ENCODE measurements around the gene MAPRE2. TPM values are rescaled to one million over a fixed set of nuclear protein-coding genes. Genes with fewer than 3 reads are reported as not detected.

MAPRE2 gene
- total RNA-seq, 4 donors from 2014 or later, result 16.5 to 50.3 (median 21.2) TPM

DNA sequence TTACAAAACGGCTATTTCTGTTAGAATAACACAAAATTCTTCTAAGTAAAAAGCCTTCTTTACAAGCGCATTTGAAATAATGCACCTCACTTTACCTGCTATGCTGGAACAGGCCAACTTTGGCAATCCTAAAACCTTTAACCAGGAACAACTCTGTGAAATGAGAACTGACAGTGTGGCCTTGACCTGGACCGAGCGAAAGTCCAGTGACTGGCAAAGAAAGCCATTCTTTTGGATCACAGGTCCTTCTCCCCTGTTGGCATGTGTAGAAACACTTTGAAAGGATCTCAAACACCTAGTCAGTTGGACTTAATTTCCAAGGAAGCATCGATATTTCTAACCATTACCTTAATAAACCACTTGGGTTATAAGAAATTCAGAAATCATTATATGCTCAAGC lies 21.2 kb downstream of the MAPRE2 start:
- TF ChIP-seq, protein P1, sequence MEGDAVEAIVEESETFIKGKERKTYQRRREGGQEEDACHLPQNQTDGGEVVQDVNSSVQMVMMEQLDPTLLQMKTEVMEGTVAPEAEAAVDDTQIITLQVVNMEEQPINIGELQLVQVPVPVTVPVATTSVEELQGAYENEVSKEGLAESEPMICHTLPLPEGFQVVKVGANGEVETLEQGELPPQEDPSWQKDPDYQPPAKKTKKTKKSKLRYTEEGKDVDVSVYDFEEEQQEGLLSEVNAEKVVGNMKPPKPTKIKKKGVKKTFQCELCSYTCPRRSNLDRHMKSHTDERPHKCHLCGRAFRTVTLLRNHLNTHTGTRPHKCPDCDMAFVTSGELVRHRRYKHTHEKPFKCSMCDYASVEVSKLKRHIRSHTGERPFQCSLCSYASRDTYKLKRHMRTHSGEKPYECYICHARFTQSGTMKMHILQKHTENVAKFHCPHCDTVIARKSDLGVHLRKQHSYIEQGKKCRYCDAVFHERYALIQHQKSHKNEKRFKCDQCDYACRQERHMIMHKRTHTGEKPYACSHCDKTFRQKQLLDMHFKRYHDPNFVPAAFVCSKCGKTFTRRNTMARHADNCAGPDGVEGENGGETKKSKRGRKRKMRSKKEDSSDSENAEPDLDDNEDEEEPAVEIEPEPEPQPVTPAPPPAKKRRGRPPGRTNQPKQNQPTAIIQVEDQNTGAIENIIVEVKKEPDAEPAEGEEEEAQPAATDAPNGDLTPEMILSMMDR (IDR thresholded peaks at IDR 0.05), result no peak
- TF ChIP-seq POLR2A (IDR thresholded peaks at IDR 0.05), result no peak
- no peaks in the 10 kb centered on the region for H3K36me3 ChIP-seq
- peaks cover 0 to 11% (median 0%) of the 10 kb centered on the region in 4 donors for H3K4me1 ChIP-seq
- H3K9me3 ChIP-seq, result no peaks in the 10 kb centered on the region
- DNase-seq, result no peak
- H3K27ac ChIP-seq, result no peak overlapping the region
- H3K4me3 ChIP-seq, result no peak overlapping the region
- H3K27me3 ChIP-seq, result no peaks in the 10 kb centered on the region

DNA sequence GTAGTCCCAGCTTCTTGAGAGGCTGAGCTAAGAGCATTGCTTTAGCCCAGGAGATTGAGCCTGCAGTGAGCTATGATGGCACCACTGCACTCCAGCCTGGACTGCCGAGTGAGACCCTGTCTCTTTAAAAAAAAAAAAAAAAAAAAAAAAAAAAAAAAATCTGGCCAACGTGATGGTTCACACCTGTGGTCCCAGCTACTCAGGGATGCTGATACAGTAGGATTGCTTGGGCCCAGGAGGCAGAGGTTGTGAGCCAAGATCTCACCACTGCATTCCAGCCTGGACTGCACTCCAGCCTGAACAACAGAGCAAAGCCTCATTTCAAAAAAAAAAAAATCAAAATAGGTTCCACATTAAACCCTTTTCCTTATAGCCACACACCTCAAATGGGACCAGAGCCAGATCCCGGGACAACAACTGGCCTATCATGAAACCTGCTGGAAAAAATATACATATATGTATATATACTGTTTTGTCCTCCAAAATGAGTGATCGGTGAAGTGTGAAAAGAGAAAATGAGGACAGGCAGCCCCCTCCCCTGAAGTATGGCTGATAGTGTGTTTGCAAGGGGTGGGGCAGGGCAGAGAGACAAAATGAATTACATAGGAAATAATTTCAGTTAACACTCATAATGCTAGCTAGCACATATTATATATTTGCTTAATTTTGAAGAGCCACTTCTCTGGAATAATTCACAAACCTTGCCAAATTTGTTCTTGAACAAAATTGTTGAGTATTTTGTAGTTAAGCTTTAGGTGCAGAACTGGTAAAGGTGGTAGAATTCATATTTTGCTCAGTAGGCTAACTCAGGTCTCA lies 22.9 kb downstream of the MAPRE2 start:
- DNase-seq, result no peak
- H3K4me1 ChIP-seq, result peaks cover 0 to 11% (median 0%) of the 10 kb centered on the region in 4 donors
- TF ChIP-seq, protein P1 (IDR thresholded peaks at IDR 0.05), result no peak
- TF ChIP-seq POLR2A (IDR thresholded peaks at IDR 0.05), result no peak

DNA sequence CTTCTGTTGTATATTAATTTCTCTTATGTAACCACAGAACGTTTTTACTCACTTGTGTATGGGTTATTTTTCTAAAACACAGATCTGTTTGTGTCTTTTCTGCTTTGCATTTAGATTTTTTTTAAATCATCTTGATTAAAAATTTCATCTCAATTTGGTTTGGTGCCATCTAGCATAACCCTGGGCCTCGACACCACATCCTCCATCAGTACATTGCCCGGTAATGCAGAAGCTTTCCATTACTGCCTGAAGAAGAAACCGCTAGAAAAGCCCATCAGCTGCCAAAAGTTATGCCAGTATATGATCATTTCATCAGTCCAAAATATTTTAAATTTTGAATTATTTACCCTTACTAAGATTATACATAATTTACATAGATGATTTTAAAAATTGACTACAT lies 26.2 kb downstream of the MAPRE2 start:
- no peak for DNase-seq
- no peak overlapping the region for H3K4me3 ChIP-seq
- H3K36me3 ChIP-seq, result peaks cover 0 to 7% (median 0%) of the 10 kb centered on the region in 3 donors
- no peaks in the 10 kb centered on the region for H3K27me3 ChIP-seq
- no peak overlapping the region for H3K27ac ChIP-seq
- H3K4me1 ChIP-seq, result no peaks in the 10 kb centered on the region
- TF ChIP-seq, protein P1 (IDR thresholded peaks at IDR 0.05), result no peak
- no peak for TF ChIP-seq POLR2A (IDR thresholded peaks at IDR 0.05)
- no peaks in the 10 kb centered on the region for H3K9me3 ChIP-seq

More for the DNA sequence above, 22.9 kb downstream of the MAPRE2 start:
- Histone ChIP-seq H3K27ac (no peak overlapping the region), H3K4me3 (no peak overlapping the region), H3K9me3 (no peaks in the 10 kb centered on the region), H3K36me3 (no peaks in the 10 kb centered on the region), H3K27me3 (no peaks in the 10 kb centered on the region)

DNA sequence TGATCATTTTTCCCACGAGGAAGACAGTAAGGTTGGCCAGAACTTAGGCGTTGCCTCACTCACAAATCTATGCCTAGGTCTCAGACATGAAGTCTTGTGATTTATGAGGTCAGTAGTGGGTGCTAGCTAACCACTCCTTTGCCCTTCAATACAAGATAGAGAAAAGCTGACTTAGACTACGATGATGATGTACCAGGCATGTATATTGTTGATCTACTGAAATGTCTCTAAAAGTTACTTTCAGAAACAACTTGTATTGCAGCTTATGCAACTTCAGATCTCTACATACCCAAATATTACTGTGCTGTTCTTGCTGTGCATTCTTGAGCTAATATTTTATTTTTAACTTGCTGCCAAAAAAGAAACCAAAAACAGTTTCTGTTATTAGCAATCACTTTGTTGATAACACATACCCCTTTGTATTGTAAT lies 30.6 kb downstream of the MAPRE2 start:
- Histone ChIP-seq H3K27ac (no peak overlapping the region), H3K27me3 (no peaks in the 10 kb centered on the region), H3K4me1 (no peaks in the 10 kb centered on the region), H3K9me3 (no peaks in the 10 kb centered on the region), H3K4me3 (no peak overlapping the region), H3K36me3 (peaks cover 0 to 7% (median 0%) of the 10 kb centered on the region in 3 donors)
- TF ChIP-seq, protein P1 (IDR thresholded peaks at IDR 0.05), result no peak
- TF ChIP-seq POLR2A (IDR thresholded peaks at IDR 0.05), result no peak
- no peak for DNase-seq

DNA sequence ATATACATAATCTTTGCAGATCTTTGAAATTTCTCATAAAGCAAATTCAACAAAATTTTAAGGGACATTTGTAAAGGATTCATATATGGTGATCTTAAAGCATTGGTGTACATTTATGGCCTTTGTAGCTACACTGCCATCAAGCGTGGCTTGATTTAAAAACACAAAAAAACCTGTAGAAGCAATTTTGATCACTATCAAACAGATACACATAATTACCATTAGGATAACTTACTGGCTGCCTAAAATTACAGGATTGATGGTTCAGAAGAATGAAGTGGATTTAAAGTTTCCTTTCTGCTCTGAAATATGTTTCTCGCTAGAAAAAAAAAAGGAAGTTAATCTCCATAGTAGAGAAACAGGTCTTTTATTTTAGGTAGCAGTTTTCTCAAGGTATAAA lies 31.4 kb downstream of the MAPRE2 start:
- Histone ChIP-seq H3K4me3 (no peak overlapping the region), H3K9me3 (no peaks in the 10 kb centered on the region), H3K4me1 (no peaks in the 10 kb centered on the region), H3K27me3 (no peaks in the 10 kb centered on the region), H3K36me3 (peaks cover 0 to 7% (median 0%) of the 10 kb centered on the region in 3 donors), H3K27ac (no peak overlapping the region)
- no peak for DNase-seq
- TF ChIP-seq POLR2A (IDR thresholded peaks at IDR 0.05), result no peak
- TF ChIP-seq, protein P1 (IDR thresholded peaks at IDR 0.05), result no peak
